IMR-90 (cell line): ENCODE results near the gene GABRR1.

Experiments
- POLR2A ChIP-seq: IDR thresholded peaks from 2 replicates; pipeline ENCODE4 v1.6.1; 2012; ENCODE audit warnings: mild to moderate bottlenecking, low read depth, low read length
- RCOR1 ChIP-seq: IDR thresholded peaks from 2 replicates; pipeline ENCODE4 v1.6.1; 2012; ENCODE audit warnings: mild to moderate bottlenecking, low read length, improper control_type of control experiment; ENCODE audit not compliant: insufficient replicate concordance

- TF ChIP-seq POLR2A = no peak
- TF ChIP-seq RCOR1 = no peak
Observed at GRCh38 chr6:89187504-89187903, 29.7 kb downstream of the GABRR1 start.
